Activated CD8-positive, alpha-beta T cell treated with anti-CD3 and anti-CD28 coated beads for 36 hours (primary cell): ENCODE measurements around the gene SARNP. TPM values are rescaled to one million over a fixed set of nuclear protein-coding genes. Genes with fewer than 3 reads are reported as not detected.

Source experiments
- ATAC-seq: fragments of 200-7000 bp; cut with Tn5 transposase; one replicate; pipeline ENCODE4 v1.10.0; 2021; ENCODE audit warnings: mild to moderate bottlenecking, moderate library complexity
- CTCF ChIA-PET: fragments of 350-600 bp; sonication (Branson Sonifier 250); formaldehyde crosslinking; loops from one replicate; lab custom pipeline; 2021; ENCODE audit warnings: antibody characterized with exemption; lab: Charles Lee
- POLR2A ChIA-PET: fragments of 350-600 bp; sonication (Branson Sonifier 250); formaldehyde crosslinking; loops from one replicate; lab custom pipeline; 2021; ENCODE audit warnings: antibody characterized with exemption; lab: Charles Lee
- DNase-seq: peaks from one replicate; pipeline ENCODE4 v3.0.0-alpha.2; 2020
- H3K27ac Mint-ChIP-seq: one replicate; pipeline ENCODE4 v1.8.0; 2021; ENCODE audit warnings: mild to moderate bottlenecking, mixed read lengths
- H3K27me3 Mint-ChIP-seq: one replicate; pipeline ENCODE4 v1.8.0; 2021; ENCODE audit warnings: mixed read lengths
- H3K36me3 Mint-ChIP-seq: one replicate; pipeline ENCODE4 v1.8.0; 2021; ENCODE audit warnings: low read depth, mixed read lengths
- H3K4me1 Mint-ChIP-seq: one replicate; pipeline ENCODE4 v1.8.0; 2021; ENCODE audit warnings: low read depth, mixed read lengths
- H3K4me3 Mint-ChIP-seq: one replicate; pipeline ENCODE4 v1.8.0; 2021; ENCODE audit warnings: mild to moderate bottlenecking, moderate library complexity, mixed read lengths
- H3K9me3 Mint-ChIP-seq: one replicate; pipeline ENCODE4 v1.8.0; 2021; ENCODE audit warnings: mixed read lengths
- intact Hi-C: fragments of 100-400 bp; cut with micrococcal nuclease; formaldehyde crosslinking; loops from one replicate; pipeline ENCODE4 v1.10.0; 2022
- total RNA-seq, 2 experiments: library from RNA; stranded (reverse); gene quantifications; one replicate each; pipeline ENCODE4 v1.2.3, GENCODE V29; 2021
- TF ChIP-seq, protein P1 (sequence below): fragments of 200-600 bp; IDR thresholded peaks from one replicate; pipeline ENCODE4 v1.8.0; 2022; ENCODE audit warnings: antibody characterized with exemption, mild to moderate bottlenecking

The SARNP gene
- total RNA-seq, 2 experiments from 2014 or later = 93.9 to 94.0 TPM

DNA sequence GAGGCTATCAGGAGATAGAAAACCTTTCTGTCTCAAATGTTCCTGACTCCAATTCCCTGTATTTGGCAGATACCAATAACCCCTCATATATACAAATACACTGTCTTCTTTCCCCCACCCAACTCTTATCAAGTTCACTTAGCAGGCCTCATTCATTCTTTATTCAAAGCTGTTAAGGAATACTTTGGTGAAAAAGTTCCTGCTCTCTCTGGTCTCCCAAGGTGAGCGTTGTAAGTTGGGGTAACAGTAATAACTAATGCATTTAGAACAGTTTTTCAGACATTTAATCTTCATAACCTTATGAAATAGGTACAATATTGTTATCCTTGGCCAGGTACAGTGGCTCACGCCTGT lies 78.5 kb downstream of the SARNP start:
- ChIA-PET POLR2A (interaction anchor here (1.0 to 3.7 kb wide), 13 partner anchors 9 to 378 kb away, joined by 3 to 22 read pairs (median 4); partner anchors contain the start of genes CD63, PYM1, RDH5 and RPL41), CTCF (interaction anchor here (0.6 to 5.7 kb wide), 58 partner anchors 9 to 453 kb away, joined by 3 to 87 read pairs (median 6); partner anchors contain the start of genes BLOC1S1, CD63, DNAJC14 and ERBB3)
- TF ChIP-seq, protein P1, sequence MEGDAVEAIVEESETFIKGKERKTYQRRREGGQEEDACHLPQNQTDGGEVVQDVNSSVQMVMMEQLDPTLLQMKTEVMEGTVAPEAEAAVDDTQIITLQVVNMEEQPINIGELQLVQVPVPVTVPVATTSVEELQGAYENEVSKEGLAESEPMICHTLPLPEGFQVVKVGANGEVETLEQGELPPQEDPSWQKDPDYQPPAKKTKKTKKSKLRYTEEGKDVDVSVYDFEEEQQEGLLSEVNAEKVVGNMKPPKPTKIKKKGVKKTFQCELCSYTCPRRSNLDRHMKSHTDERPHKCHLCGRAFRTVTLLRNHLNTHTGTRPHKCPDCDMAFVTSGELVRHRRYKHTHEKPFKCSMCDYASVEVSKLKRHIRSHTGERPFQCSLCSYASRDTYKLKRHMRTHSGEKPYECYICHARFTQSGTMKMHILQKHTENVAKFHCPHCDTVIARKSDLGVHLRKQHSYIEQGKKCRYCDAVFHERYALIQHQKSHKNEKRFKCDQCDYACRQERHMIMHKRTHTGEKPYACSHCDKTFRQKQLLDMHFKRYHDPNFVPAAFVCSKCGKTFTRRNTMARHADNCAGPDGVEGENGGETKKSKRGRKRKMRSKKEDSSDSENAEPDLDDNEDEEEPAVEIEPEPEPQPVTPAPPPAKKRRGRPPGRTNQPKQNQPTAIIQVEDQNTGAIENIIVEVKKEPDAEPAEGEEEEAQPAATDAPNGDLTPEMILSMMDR = peak; percentile 22
- Mint-ChIP-seq H3K4me1 (peaks cover 25% of the 10 kb centered on the region), H3K9me3 (no peaks in the 10 kb centered on the region), H3K27ac (peak overlapping the region; percentile 92), H3K36me3 (no peaks in the 10 kb centered on the region), H3K27me3 (no peaks in the 10 kb centered on the region), H3K4me3 (peak overlapping the region; percentile 72)
- DNase-seq (no peak), ATAC-seq (no peak)
- intact Hi-C loops = loop anchor here (2.0 to 10.0 kb wide), 4 partner anchors 78 to 302 kb away; partner anchors contain the start of genes ORMDL2, PYM1, RAB5B and RPS26

DNA sequence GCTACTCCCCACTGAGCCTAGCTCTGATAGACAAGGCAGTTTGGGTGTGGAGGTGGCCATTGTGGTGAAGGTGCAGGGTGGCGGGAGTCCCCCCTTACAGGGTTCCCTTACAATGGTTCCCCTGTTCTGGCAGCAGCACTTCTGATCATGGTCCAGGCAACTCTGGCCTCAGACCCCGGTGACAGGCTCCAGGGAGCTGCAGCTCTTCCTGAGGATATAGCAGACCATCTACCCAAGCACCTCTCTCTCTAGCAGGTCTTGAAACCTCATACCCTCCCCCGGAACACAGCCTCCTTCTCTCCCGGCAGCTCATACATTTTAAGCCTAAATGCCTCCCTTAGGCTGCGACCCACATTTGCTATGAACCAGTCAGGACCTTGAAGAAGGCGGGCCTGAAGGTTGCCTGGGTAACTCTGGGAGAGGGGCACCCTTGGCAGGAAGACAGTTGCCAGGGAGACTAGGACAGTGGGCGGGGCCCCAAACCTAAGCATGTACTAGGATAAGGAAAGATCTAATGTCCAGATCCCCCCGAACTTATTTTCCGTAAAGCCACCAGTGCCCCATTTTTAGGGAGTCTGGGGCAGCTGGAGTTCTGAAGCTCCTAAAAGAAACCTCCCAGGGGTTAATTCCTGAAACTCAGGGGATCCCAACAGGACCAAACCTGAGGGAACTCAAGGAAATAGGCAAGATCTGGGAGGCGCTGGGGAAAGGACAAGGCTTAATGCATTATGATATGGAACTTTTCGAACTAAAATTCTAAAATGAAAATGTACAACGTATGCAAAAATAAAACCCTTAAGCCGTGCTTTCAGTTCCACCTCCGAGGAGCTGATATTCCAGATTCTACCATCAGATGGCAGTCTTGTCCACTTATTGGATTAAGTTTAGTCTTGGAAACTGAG lies 79.2 kb downstream of the SARNP start:
- TF ChIP-seq, protein P1 = peak; percentile 93
- CTCF ChIA-PET = interaction anchor here (0.6 to 5.7 kb wide), 71 partner anchors 8 to 573 kb away, joined by 3 to 87 read pairs (median 5); partner anchors contain the start of genes BLOC1S1, CD63, DNAJC14 and ERBB3
- Mint-ChIP-seq H3K4me3 (peak overlapping the region; percentile 72), H3K4me1 (peaks cover 25% of the 10 kb centered on the region), H3K27me3 (no peaks in the 10 kb centered on the region), H3K27ac (peak overlapping the region; percentile 92), H3K36me3 (no peaks in the 10 kb centered on the region), H3K9me3 (no peaks in the 10 kb centered on the region)
- POLR2A ChIA-PET = interaction anchor here (0.9 to 3.7 kb wide), 14 partner anchors 9 to 378 kb away, joined by 3 to 22 read pairs (median 4); partner anchors contain the start of genes CD63, PYM1, RDH5 and RPL41
- DNase-seq (peak; percentile 92), ATAC-seq (peak; percentile 88)
- intact Hi-C loops = loop anchor here (2.0 to 10.0 kb wide), 4 partner anchors 79 to 302 kb away; partner anchors contain the start of genes ORMDL2, PYM1, RAB5B and RPS26

- peak; percentile 14 for ATAC-seq
- ChIA-PET POLR2A (interaction anchor here (0.6 to 3.7 kb wide), 11 partner anchors 8 to 379 kb away, joined by 3 to 22 read pairs (median 4); partner anchors contain the start of genes CD63, PYM1, RDH5 and RPL41), CTCF (interaction anchor here (0.8 to 5.7 kb wide), 51 partner anchors 8 to 574 kb away, joined by 3 to 87 read pairs (median 9); partner anchors contain the start of genes BLOC1S1, CD63, DNAJC14 and ITGA7)
- H3K27me3 Mint-ChIP-seq = no peaks in the 10 kb centered on the region
- H3K4me1 Mint-ChIP-seq = peaks cover 24% of the 10 kb centered on the region
- intact Hi-C loops = loop anchor here (2.0 to 10.0 kb wide), 4 partner anchors 80 to 303 kb away; partner anchors contain the start of genes ORMDL2, PYM1, RAB5B and RPS26
- H3K36me3 Mint-ChIP-seq = no peaks in the 10 kb centered on the region
- no peaks in the 10 kb centered on the region for H3K9me3 Mint-ChIP-seq
- no peak for DNase-seq
- H3K27ac Mint-ChIP-seq = peak overlapping the region; percentile 92
- TF ChIP-seq, protein P1 = no peak
- H3K4me3 Mint-ChIP-seq = peak overlapping the region; percentile 72
Measured at GRCh38 chr12:55737581-55738122, 79.9 kb downstream of the SARNP start.

DNA sequence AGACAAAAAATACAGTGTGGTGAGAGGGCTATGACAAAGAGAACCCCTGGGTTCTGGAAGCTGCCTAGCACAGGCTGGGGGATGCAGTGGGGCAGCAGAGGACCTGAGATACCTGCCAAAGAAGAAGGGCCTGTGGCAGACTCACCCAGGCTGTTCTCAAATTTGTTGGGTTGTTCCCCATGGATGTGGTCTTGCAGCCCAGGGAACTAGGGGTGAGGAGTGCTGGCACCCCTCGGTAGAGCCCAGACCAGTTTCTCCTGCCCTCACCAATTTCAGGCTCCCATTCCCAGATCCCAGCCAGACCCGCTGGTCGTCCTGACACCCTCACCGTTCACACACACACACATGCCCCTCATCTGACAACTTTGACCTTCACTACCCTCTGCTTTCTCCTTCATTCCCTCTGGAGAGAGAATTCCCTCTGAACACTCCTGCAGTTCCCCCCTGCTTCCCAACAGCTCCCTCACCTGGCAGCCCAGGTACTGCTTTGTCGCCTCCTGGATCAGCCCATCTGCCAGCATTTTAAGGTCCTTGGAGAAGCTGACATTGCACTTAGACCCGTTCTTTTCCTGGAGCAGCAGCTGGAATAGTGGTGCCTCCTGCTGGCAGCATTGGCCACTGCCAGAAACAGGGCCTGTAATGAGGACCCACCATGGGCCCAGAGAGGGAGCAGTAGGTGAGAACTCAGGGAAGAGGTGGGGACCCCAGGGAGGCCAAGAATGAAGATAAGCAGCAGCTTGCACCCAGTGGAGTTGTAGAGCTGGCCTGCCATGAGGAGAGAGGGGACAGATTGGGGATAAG lies 80.5 kb downstream of the SARNP start:
- POLR2A ChIA-PET = interaction anchor here (0.6 to 3.7 kb wide), 7 partner anchors 7 to 307 kb away, joined by 3 to 22 read pairs (median 6); partner anchors contain the start of genes CD63, PYM1 and RDH5
- intact Hi-C loops = loop anchor here (5.0 to 10.0 kb wide), 3 partner anchors 80 to 238 kb away; partner anchors contain the start of genes ORMDL2, PYM1, RAB5B and SARNP
- TF ChIP-seq, protein P1 = peak; percentile 85
- Mint-ChIP-seq H3K27ac (peak overlapping the region; percentile 92), H3K27me3 (no peaks in the 10 kb centered on the region), H3K4me3 (peak overlapping the region; percentile 35), H3K36me3 (no peaks in the 10 kb centered on the region), H3K4me1 (peaks cover 19% of the 10 kb centered on the region), H3K9me3 (no peaks in the 10 kb centered on the region)
- CTCF ChIA-PET = interaction anchor here (1.3 to 5.7 kb wide), 24 partner anchors 7 to 548 kb away, joined by 3 to 87 read pairs (median 18); partner anchors contain the start of genes BLOC1S1, CD63, DNAJC14 and ITGA7
- peak; percentile 83 for DNase-seq
- peak; percentile 38 for ATAC-seq
